GM12873 (cell line): ENCODE data around the gene FAM76A.

Experiments
- CTCF ChIP-seq: IDR thresholded peaks from 2 replicates; pipeline ENCODE4 v1.5.1; 2012; ENCODE audit warnings: low read depth, mild to moderate bottlenecking, moderate library complexity, low read length, control low read depth; ENCODE audit not compliant: insufficient read depth; ENCODE audit errors: missing control alignments

Gene FAM76A

GRCh38 chr1:27744556-27744955, 18.8 kb downstream of the FAM76A start:
- TF ChIP-seq CTCF = peak; percentile 13

GRCh38 chr1:27745466-27745865, 19.7 kb downstream of the FAM76A start:
- TF ChIP-seq CTCF = no peak

- TF ChIP-seq CTCF = no peak
Measured at GRCh38 chr1:27752360-27752759, 26.6 kb downstream of the FAM76A start.

DNA sequence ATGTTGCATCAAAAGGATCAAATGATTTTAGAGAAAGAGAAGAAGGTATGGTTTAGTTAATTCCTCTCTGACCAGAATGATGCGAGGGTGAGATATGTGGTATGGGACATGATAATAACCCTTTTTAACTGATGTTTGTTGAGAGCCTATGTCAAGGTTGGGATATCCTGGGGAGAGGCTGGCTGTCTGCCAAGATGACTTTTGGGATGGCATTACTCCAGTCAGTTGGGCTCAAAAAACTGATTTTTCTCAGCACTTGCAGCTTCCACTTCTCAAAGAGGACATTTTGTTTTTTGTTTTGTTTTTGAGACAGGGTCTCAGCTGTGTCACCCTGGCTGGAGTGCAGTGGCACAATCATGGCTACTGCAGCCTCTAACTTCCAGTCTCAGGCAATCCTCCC, 29.5 kb downstream of the FAM76A start:
- no peak for TF ChIP-seq CTCF

DNA sequence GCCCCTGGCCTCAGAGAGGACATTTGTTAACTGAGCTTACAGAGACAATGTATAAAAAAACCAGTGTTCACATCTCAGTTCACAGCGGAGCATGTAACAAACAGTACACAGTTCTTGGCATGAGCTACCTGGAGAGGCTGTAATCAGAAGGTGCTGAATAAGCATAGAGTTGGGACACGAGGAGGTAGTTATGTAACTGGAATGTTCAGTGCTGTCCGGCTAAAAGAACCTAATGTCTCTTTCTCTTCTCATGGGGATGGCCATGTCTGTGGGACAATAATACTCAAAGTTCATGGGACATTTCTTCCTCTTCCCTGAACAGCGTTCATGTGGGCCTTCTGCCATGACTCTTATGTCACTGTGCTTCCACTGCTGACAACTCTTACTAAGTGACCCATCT, 30.1 kb downstream of the FAM76A start:
- TF ChIP-seq CTCF = no peak

GRCh38 chr1:27759236-27759635, 33.5 kb downstream of the FAM76A start:
- no peak for TF ChIP-seq CTCF

GRCh38 chr1:27760426-27760825, 34.7 kb downstream of the FAM76A start:
- no peak for TF ChIP-seq CTCF

- no peak for TF ChIP-seq CTCF
Measured at GRCh38 chr1:27762033-27762432, 36.3 kb downstream of the FAM76A start.
